Ramos (cell line): ENCODE data around the gene BARHL2.

ENCODE experiments used
- in situ Hi-C: fragments of 300-500 bp; cut with MboI; formaldehyde crosslinking; loops from one replicate; pipeline ENCODE4 v1.14.3; 2022; ENCODE audit warnings: low sequenced_read_pairs; ENCODE audit not compliant: unreplicated experiment

Gene BARHL2

GRCh38 chr1:90716552-90717355, at the start of gene BARHL2:
BARHL2 (minus strand) TSS chr1:90717302; CDS start chr1:90717195, 107 bp downstream.
- in situ Hi-C loops = loop anchor here (25.0 kb wide), 1 partner anchor 446 kb away; no protein-coding TSS in a partner anchor

- in situ Hi-C loops = no loop called here
These were observed 46.8 kb upstream of the BARHL2 start for GRCh38 chr1:90763930-90764329.

DNA sequence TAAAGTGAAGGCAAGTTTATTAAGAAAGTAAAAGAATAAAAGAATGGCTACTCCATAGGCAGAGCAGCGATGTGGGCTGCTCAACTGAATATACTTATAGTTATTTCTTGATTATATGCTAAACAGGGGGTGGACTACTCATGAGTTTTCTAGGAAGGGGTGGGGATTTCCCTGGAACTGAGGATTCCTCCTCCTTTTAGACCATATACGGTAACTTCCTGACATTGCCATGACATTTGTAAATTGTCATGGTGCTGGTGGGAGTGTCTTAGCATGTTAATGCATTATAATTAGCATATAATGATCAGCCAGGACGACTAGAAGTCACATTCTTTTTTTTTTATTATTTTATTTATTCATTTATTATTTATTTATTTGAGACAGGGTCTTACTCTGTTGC, 46.4 kb upstream of the BARHL2 start:
- in situ Hi-C loops = no loop called here

- in situ Hi-C loops = no loop called here
These were observed 44.9 kb upstream of the BARHL2 start for GRCh38 chr1:90761781-90762589.

DNA sequence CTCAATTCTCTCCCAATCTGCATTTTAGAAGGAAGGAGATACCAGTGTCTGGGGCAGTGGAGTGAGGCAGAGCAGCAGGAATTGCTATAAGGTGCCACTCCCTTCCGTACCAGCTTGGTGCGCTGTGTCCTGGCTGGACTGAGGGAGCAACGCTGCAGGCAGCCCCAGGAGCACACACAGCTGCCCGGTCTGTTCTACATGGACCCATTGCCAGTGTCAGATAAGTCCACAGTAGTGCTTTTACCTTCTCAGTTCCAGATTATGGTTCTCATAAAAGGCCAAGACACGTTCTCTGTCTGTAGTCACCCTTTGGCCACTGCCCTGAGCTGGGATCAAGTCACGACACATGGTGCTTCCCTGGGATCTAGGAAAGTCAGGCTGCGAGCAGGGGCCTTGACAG, 44.1 kb upstream of the BARHL2 start:
- in situ Hi-C loops = no loop called here

GRCh38 chr1:90753556-90753955, 36.5 kb upstream of the BARHL2 start:
- in situ Hi-C loops = no loop called here

DNA sequence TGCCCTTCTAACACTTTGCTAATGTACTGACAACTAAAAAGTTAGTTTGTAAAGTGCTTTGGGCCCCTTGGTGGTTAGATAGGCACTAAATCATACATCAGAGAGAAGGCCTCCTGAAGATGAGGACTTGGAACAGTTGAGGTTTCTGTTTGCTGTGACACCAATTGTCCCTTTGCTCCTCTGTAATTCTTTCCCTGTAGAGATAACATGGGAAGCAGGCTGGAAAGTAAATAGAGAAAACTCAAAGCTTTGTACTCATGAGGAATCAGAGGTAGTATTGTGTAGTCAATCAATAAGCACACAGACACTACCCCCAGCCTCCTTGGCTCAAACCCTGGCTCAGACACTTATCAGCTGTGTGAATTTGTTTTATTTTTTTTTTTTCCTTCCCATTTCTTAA, 31.6 kb upstream of the BARHL2 start:
- in situ Hi-C loops = no loop called here

DNA sequence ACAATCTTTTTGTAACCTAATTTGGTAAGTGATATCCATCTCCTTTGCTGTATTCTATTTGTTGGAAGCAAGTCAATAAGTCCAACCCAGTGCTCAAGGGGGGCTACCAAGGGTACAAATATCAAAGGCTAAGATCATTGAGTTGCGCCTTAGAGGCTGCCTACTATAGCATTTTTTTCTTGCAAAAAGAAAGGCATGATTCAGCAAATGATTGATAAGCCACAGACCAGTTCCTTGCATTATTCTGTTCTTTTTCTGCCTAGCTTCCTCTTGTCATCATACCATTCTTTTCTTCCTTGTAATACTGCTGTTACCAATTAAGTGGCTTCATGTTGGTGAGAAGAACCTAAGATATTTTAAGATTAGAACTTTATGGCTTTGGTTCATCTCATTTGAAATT, 29.8 kb upstream of the BARHL2 start:
- in situ Hi-C loops = no loop called here

DNA sequence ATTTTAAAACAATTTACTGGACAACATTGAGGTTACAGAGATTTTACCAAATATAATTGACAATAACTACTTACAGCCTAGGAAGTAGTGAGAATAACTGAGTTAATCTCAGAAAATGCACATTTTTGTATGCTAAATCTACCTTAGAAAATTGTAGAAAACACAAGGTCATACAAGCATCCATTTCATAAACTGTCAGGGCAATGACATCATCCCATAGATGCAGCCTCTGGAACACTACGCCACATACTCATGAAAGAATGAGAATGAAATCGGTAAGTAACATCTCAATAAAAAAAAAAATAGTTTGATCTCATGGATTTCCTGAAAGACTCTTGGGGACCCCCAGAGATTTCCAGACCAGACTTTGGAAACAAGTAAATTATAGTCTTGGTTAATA, 28.9 kb upstream of the BARHL2 start:
- in situ Hi-C loops = no loop called here

DNA sequence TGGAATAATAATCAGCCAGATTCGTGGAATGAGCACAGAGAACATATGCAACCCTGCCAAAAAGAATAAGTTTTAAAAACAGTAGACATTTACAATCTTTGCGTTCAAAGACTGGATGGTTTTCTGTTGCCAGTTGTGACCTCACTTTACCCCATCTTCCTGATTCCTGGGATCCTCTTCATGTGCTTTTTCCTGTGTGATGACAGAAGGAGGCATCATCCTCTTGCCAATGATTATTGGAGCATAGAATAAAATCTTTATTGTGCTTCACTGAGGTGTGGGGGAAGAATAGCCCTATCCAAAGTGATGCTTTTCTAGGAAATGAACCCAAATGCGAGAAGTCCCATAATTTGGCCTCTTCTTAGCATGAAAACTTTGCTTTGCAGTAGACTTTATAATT, 15.0 kb upstream of the BARHL2 start:
- in situ Hi-C loops = no loop called here

- in situ Hi-C loops = no loop called here
These were observed 14.4 kb upstream of the BARHL2 start for GRCh38 chr1:90731382-90732050.

DNA sequence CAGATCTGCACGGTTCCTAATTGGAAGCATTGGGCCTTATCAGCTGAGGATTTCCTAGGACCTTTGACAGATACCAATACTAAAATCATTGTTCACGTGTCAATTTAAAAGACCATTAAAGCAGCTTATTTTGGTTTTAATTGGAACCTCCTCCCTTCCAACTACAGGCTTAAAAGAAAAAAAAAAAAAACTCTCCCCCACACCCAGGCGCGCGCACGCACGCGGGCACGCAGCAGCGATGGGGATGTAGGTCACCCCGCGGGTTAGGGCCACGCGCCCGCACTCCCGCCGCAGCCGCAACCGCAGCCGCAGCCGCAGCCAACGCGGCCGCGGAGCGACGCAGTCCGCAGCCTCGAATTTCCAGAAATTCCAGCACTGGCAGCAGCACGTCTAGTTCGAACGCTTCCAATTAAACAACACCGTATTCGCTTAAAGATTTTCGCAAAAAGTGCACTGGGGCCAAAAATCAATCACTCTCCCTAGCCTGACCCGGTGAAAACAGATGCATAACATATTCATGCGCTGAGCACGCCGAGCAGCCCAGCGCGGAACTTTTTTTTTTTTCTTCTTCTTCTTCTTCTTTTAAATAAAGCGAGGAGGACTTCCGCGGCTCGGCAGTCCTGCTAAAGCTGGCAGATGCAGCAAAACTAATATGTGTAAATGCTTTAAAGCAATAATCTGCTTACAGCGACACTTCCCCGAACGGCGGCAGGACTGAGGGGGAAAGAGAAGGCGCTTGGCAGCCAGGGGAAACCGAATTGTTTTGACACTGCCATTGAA, 13.3 kb upstream of the BARHL2 start:
- in situ Hi-C loops = no loop called here

DNA sequence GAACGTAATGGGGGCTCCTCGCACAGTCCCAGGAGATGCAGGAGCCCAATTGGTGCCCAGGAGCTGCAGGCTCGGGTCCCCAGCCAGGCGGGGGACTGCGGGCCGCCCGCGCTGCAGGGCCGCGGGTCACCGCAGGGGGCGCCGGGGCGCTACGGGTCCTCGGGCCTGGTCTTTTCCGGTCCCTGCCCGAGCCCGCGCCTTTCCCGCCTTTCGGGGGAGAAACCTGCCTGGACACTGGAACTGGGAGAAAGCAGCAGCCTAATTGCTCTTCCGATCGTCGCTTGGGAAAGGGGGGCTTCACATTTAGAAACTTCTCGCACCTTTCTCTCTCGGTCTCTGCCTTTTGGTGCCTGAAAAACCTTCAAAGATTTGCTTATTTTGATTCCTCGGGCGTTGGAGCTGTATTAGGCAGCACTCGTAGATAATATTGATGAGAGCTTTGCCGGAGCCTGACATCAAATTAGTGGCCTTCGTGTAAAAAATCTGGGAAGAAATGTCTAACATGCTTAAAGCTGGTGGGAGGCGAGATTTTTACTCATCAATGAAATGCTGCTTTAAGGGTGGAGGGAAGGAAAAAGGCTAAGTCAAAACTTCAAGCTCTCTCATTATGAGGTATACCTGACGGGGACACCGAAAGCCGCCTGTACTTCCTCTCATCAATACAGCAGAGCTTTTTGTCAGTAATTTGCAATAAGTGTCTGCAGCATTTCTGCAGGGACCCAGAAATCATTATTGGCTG, 12.6 kb upstream of the BARHL2 start:
- in situ Hi-C loops = no loop called here

- in situ Hi-C loops = no loop called here
These were observed 11.6 kb upstream of the BARHL2 start for GRCh38 chr1:90728502-90729287.

GRCh38 chr1:90727917-90728501, 10.9 kb upstream of the BARHL2 start:
- in situ Hi-C loops = no loop called here

GRCh38 chr1:90726986-90727480, 9.9 kb upstream of the BARHL2 start:
- in situ Hi-C loops = no loop called here

GRCh38 chr1:90726425-90726985, 9.4 kb upstream of the BARHL2 start:
- in situ Hi-C loops = no loop called here
